Measurements from ENCODE around the gene GALNT14. TPM values are rescaled to one million over a fixed set of nuclear protein-coding genes. Genes with fewer than 3 reads are reported as not detected.

Gene GALNT14
- total and polyA plus RNA-seq, 2 of the 13 experiments (the other 11 are each of a cell fraction or from before 2014, with no cell fraction given): not detected

- BruUV-seq (replicated peaks): no TSS peak
- CTCF ChIA-PET (ENCODE audit: low intra/inter-chr PET ratio, low total read pairs): no interaction called here
- H2AFZ ChIP-seq (ENCODE audit: low read length): no peak overlapping the region
- H3K27ac ChIP-seq (ENCODE audit: extremely low read length, insufficient read depth, low read length): no peak overlapping the region
- no peak for DNase-seq (ENCODE audit: low spot score)
- peaks cover 0 to 10% of the 10 kb centered on the region in 2 experiments; a peak in 2 of 5 replicates for H3K27me3 ChIP-seq (ENCODE audit: control insufficient read depth in 1 of 2, insufficient read depth in 2 of 2, low read length in 2 of 2)
- 5% methylated on average over 6 of the region's 6 CpGs for WGBS (ENCODE audit: low lambda C conversion rate)
- no peaks in the 10 kb centered on the region for H3K36me3 ChIP-seq (replicated peaks in 1 of 2; ENCODE audit: control insufficient read depth in 1 of 2, insufficient read depth in 2 of 2, low read length in 2 of 2)
- no peak for ATAC-seq
- H3K9ac ChIP-seq (ENCODE audit: insufficient read depth, low read depth, low read length): no peak overlapping the region
- FAIRE-seq: no peak
- intact Hi-C loops (cut with micrococcal nuclease; ENCODE audit: unreplicated experiment): no loop called here
- H3K4me1 ChIP-seq (ENCODE audit: insufficient read depth, low read length): no peaks in the 10 kb centered on the region
- H3K4me3 ChIP-seq (replicated peaks in 1 of 3; ENCODE audit: insufficient read depth in 1 of 3, low read depth in 2 of 3, low read length in 3 of 3): no peak overlapping the region
- no peaks in the 10 kb centered on the region for H4K20me1 ChIP-seq (ENCODE audit: insufficient read depth, low read length)
- no peak overlapping the region for H3K4me2 ChIP-seq (ENCODE audit: low read depth, low read length)
- in situ Hi-C loops (cut with HindIII; ENCODE audit: extremely low pct_ligation_motif_present, low pct_unique_long_range_greater_than_20kb): no loop called here
- POLR2A ChIA-PET: no interaction called here
- no peaks in the 10 kb centered on the region for H3K79me2 ChIP-seq (ENCODE audit: insufficient read depth, low read length)
- no peaks in the 10 kb centered on the region for H3K9me3 ChIP-seq (ENCODE audit: low read length)
- TF ChIP-seq ZNF280D (CRISPR knock-in tag; IDR thresholded peaks at IDR 0.05) (no peak), SMARCE1 (IDR thresholded peaks at IDR 0.05; ENCODE audit: borderline replicate concordance) (no peak), ZFP41 (CRISPR knock-in tag; IDR thresholded peaks at IDR 0.05; ENCODE audit: borderline replicate concordance) (no peak), PREB (CRISPR knock-in tag; IDR thresholded peaks at IDR 0.05) (no peak), IRF9 (CRISPR knock-in tag; IDR thresholded peaks at IDR 0.05; ENCODE audit: borderline replicate concordance) (no peak), ZNF138 (CRISPR knock-in tag; IDR thresholded peaks at IDR 0.05; ENCODE audit: low read depth) (no peak), SMYD3 (CRISPR knock-in tag; IDR thresholded peaks at IDR 0.05) (no peak), HNRNPH1 (optimal IDR thresholded peaks at IDR 0.05; ENCODE audit: low read depth, low read length) (no peak), RXRA (CRISPR knock-in tag; IDR thresholded peaks at IDR 0.05) (no peak), DR1 (CRISPR knock-in tag; IDR thresholded peaks at IDR 0.05) (no peak), SKIL (CRISPR knock-in tag; IDR thresholded peaks at IDR 0.05; ENCODE audit: borderline replicate concordance) (no peak)
- TF ChIP-seq, protein P1, sequence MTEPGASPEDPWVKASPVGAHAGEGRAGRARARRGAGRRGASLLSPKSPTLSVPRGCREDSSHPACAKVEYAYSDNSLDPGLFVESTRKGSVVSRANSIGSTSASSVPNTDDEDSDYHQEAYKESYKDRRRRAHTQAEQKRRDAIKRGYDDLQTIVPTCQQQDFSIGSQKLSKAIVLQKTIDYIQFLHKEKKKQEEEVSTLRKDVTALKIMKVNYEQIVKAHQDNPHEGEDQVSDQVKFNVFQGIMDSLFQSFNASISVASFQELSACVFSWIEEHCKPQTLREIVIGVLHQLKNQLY (CRISPR knock-in tag; IDR thresholded peaks at IDR 0.05): no peak
- TF ChIP-seq, protein P2, sequence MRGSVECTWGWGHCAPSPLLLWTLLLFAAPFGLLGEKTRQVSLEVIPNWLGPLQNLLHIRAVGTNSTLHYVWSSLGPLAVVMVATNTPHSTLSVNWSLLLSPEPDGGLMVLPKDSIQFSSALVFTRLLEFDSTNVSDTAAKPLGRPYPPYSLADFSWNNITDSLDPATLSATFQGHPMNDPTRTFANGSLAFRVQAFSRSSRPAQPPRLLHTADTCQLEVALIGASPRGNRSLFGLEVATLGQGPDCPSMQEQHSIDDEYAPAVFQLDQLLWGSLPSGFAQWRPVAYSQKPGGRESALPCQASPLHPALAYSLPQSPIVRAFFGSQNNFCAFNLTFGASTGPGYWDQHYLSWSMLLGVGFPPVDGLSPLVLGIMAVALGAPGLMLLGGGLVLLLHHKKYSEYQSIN (CRISPR knock-in tag; IDR thresholded peaks at IDR 0.05; ENCODE audit: borderline replicate concordance): no peak
Measured at GRCh38 chr2:31125918-31126695, 12.1 kb downstream of the GALNT14 start.
